HL-60 (cell line): ENCODE results near the gene MYH10.

Experiments
- DNase-seq, 2 experiments: peaks; one replicate each; pipeline ENCODE4 v3.0.0-alpha.2; 2010 to 2020; ENCODE audit warnings: low read depth in 1 of 2, low spot score in 1 of 2
- H3K27ac ChIP-seq: fragments of 250-450 bp; sonication (Bioruptor Pico); replicated peaks from 2 replicates; pipeline ENCODE4 v1.5.1; 2020; ENCODE audit warnings: mild to moderate bottlenecking, moderate library complexity
- H3K27me3 ChIP-seq: fragments of 250-450 bp; sonication (Bioruptor Pico); 2 replicates; pipeline ENCODE4 v1.5.1; 2021; ENCODE audit warnings: mild to moderate bottlenecking, moderate library complexity; ENCODE audit not compliant: insufficient read depth, poor library complexity, severe bottlenecking
- H3K4me3 ChIP-seq: replicated peaks from 2 replicates; pipeline ENCODE4 v1.5.1; 2011; ENCODE audit warnings: mild to moderate bottlenecking, control low read depth, low read length; ENCODE audit not compliant: insufficient read depth
- CTCF ChIP-seq: IDR thresholded peaks from one replicate; pipeline ENCODE4 v1.5.1; 2011; ENCODE audit warnings: low read length, control low read depth, inconsistent platforms; ENCODE audit not compliant: insufficient read depth
- GABPA ChIP-seq: IDR thresholded peaks from 2 replicates; pipeline ENCODE4 v1.6.1; 2012; ENCODE audit warnings: low read depth
- POLR2AphosphoS5 ChIP-seq: IDR thresholded peaks from 2 replicates; pipeline ENCODE4 v1.6.1; 2012; ENCODE audit warnings: low read depth
- REST ChIP-seq: IDR thresholded peaks from 2 replicates; pipeline ENCODE4 v1.6.1; 2012; ENCODE audit warnings: low read depth; ENCODE audit not compliant: insufficient replicate concordance
- SPI1 ChIP-seq: IDR thresholded peaks from 2 replicates; pipeline ENCODE4 v1.6.1; 2012; ENCODE audit warnings: low read depth, mild to moderate bottlenecking, borderline replicate concordance

Gene MYH10

GRCh38 chr17:8576559-8577294, 53.8 kb downstream of the MYH10 start:
- Histone ChIP-seq H3K4me3 (no peak overlapping the region), H3K27ac (no peak overlapping the region), H3K27me3 (no peaks in the 10 kb centered on the region)
- no peak for DNase-seq
- no peak for TF ChIP-seq POLR2AphosphoS5
- TF ChIP-seq GABPA: no peak
- TF ChIP-seq REST: no peak
- no peak for TF ChIP-seq CTCF
- TF ChIP-seq SPI1: no peak

- Histone ChIP-seq H3K27me3 (no peaks in the 10 kb centered on the region), H3K4me3 (no peak overlapping the region), H3K27ac (no peak overlapping the region)
- TF ChIP-seq REST: no peak
- no peak for TF ChIP-seq CTCF
- no peak for TF ChIP-seq POLR2AphosphoS5
- no peak for TF ChIP-seq SPI1
- no peak for TF ChIP-seq GABPA
- no peak for DNase-seq
These were observed 55.8 kb downstream of the MYH10 start for GRCh38 chr17:8574687-8575086.

GRCh38 chr17:8572764-8573163, 57.8 kb downstream of the MYH10 start:
- TF ChIP-seq CTCF (no peak), POLR2AphosphoS5 (no peak), SPI1 (no peak), GABPA (no peak), REST (no peak)
- H3K27ac ChIP-seq: no peak overlapping the region
- DNase-seq: no peak
- H3K27me3 ChIP-seq: no peaks in the 10 kb centered on the region
- no peak overlapping the region for H3K4me3 ChIP-seq
